ENCODE measurements around the gene DCUN1D3. TPM values are rescaled to one million over a fixed set of nuclear protein-coding genes. Genes with fewer than 3 reads are reported as not detected.
"Not testable (repeated sequence)": the region's sequence is repeated elsewhere in the genome, so short reads cannot be mapped to it uniquely, and the experiment has no call there.

Gene DCUN1D3
- total RNA-seq, 3 donors from 2014 or later: 10.0 to 21.5 (median 12.2) TPM

DNA sequence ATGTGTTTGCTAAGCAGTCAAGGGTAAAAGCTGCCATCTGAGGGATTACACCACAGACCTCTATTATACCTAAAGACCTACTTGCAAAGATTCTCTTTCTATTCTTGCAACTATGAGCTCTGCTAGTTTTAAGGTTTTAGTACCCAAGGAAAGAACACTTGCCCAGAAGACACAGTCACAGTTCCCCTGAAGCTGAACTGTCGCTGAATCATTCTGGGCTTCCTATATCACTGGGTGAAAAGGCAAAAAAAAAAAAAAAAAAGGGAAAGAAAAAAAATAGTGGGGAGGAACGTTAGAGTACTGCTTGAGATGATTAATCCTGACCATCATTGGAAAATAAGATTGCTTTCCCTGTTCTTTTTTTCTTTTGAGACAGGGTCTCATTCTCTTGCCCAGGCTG is 38.3 kb upstream of the DCUN1D3 start:
- no peak for ATAC-seq
- no peaks in the 10 kb centered on the region for H3K36me3 ChIP-seq (ENCODE audit: low read depth)
- H3K4me3 ChIP-seq: no peak overlapping the region
- H3K9me3 ChIP-seq: no peaks in the 10 kb centered on the region
- H3K4me1 ChIP-seq (ENCODE audit: low read depth): peaks cover 3% of the 10 kb centered on the region
- intact Hi-C loops (cut with DNase I, micrococcal nuclease): no loop called here
- DNase-seq: no peak
- TF ChIP-seq, protein P1, sequence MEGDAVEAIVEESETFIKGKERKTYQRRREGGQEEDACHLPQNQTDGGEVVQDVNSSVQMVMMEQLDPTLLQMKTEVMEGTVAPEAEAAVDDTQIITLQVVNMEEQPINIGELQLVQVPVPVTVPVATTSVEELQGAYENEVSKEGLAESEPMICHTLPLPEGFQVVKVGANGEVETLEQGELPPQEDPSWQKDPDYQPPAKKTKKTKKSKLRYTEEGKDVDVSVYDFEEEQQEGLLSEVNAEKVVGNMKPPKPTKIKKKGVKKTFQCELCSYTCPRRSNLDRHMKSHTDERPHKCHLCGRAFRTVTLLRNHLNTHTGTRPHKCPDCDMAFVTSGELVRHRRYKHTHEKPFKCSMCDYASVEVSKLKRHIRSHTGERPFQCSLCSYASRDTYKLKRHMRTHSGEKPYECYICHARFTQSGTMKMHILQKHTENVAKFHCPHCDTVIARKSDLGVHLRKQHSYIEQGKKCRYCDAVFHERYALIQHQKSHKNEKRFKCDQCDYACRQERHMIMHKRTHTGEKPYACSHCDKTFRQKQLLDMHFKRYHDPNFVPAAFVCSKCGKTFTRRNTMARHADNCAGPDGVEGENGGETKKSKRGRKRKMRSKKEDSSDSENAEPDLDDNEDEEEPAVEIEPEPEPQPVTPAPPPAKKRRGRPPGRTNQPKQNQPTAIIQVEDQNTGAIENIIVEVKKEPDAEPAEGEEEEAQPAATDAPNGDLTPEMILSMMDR (IDR thresholded peaks at IDR 0.05): no peak

- H3K9me3 ChIP-seq: no peaks in the 10 kb centered on the region
- no peak overlapping the region for H3K4me3 ChIP-seq
- H3K4me1 ChIP-seq (ENCODE audit: low read depth): peaks cover 3% of the 10 kb centered on the region
- ATAC-seq (peak; percentile 94), DNase-seq (peak in 2 of 3 donors; percentile 61 to 78)
- H3K36me3 ChIP-seq (ENCODE audit: low read depth): no peaks in the 10 kb centered on the region
- intact Hi-C loops (cut with DNase I, micrococcal nuclease): no loop called here
- TF ChIP-seq, protein P1 (IDR thresholded peaks at IDR 0.05): no peak
Measured at GRCh38 chr16:20937736-20938135, 37.6 kb upstream of the DCUN1D3 start.

- DNase-seq: no peak
- intact Hi-C loops (cut with DNase I, micrococcal nuclease): no loop called here
- Histone ChIP-seq H3K4me3 (no peak overlapping the region), H3K9me3 (no peaks in the 10 kb centered on the region), H3K36me3 (ENCODE audit: low read depth) (no peaks in the 10 kb centered on the region), H3K4me1 (ENCODE audit: low read depth) (peaks cover 3% of the 10 kb centered on the region)
- TF ChIP-seq, protein P1 (IDR thresholded peaks at IDR 0.05): no peak
- ATAC-seq: no peak
Measured at GRCh38 chr16:20933589-20933988, 33.4 kb upstream of the DCUN1D3 start.

DNA sequence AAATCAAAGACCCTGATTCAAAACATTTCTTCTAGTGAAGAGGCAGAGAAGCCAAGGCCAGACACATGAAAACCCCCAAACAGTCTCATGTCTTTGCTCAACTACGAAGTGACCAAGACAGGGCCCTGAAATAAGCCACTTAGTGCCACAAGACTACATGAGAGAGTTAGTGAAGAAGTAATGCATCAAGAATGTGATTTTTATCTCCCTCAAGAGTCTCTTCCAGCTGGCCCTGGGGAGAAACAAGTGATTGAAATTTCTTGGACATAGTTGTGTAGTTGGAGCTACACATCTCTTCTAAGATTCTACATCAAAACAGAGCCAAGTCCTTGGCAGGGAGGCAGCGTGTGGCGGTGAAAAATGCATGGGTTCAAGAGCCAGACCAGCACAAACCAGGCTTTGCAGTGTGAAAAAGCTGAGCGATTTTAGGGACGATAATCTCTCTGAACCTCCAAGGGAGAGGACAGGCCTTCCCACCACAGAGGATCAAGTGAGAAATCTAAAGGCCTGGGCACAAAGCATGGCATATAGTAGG is 31.0 kb upstream of the DCUN1D3 start:
- TF ChIP-seq, protein P1 (IDR thresholded peaks at IDR 0.05): no peak
- H3K36me3 ChIP-seq (ENCODE audit: low read depth): no peaks in the 10 kb centered on the region
- H3K9me3 ChIP-seq: no peaks in the 10 kb centered on the region
- no peak for ATAC-seq
- DNase-seq: no peak
- no peaks in the 10 kb centered on the region for H3K4me1 ChIP-seq (ENCODE audit: low read depth)
- no peak overlapping the region for H3K4me3 ChIP-seq
- intact Hi-C loops (cut with DNase I, micrococcal nuclease): no loop called here

DNA sequence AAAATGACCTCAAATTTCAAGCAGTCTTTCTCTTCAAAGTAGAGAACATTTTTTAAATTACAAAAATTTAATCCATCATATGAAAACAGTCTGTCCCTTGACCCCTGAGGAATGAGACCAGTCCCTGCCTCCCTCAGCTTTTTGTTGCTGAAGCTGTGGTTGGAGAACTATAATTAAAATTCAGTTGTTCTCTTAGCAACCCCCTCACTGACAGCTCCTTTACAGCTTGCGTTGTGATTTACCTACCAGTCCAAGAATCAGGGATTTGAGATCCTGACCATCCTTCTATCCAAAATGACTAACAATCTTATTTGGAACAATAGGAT is 30.2 kb upstream of the DCUN1D3 start:
- DNase-seq (no peak), ATAC-seq (no peak)
- Histone ChIP-seq H3K4me1 (ENCODE audit: low read depth) (no peaks in the 10 kb centered on the region), H3K36me3 (ENCODE audit: low read depth) (no peaks in the 10 kb centered on the region), H3K4me3 (no peak overlapping the region), H3K9me3 (no peaks in the 10 kb centered on the region)
- TF ChIP-seq, protein P1 (IDR thresholded peaks at IDR 0.05): no peak
- intact Hi-C loops (cut with DNase I, micrococcal nuclease): no loop called here

DNA sequence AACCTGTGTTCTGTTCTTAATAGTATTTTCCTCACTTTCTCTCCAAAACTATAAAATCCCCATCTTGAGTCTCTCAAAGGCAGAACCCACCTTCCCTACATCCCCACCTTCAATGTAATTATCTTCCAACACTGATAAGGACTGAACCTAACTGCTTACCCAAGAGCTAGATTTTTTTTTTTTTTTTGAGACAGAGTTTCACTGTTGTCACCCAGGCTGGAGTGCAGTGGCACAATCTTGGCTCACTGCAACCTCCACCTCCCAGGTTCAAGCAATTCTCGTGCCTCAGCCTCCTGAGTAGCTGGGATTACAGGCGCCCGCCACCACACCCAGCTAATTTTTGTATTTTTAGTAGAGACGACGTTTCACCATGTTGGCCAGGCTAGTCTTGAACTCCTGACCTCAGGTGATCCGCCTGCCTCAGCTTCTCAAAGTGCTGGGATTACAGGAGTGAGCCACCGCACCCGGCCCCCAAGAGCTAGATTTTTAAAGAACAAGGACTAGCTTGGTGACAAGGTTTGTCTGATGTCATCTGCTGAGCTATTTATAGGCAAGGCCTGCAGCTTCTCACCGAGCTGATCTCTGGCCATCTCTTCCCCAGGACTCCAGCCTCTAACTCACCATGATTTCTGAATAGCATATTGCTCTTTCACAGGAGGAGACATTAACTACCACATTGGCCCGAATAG is 29.7 kb upstream of the DCUN1D3 start:
- not testable (repeated sequence) for H3K36me3 ChIP-seq (ENCODE audit: low read depth)

More for the DNA sequence above, 29.7 kb upstream of the DCUN1D3 start:
- H3K4me3 ChIP-seq; H3K9me3 ChIP-seq; H3K4me1 ChIP-seq (ENCODE audit: low read depth); DNase-seq; ATAC-seq; intact Hi-C loops (cut with DNase I, micrococcal nuclease): not testable (repeated sequence)

Measured in mucosa of descending colon (tissue), 3 donors.